Omental fat pad (tissue), 4 donors: ENCODE data around the gene WHAMM. TPM values are rescaled to one million over a fixed set of nuclear protein-coding genes. Genes with fewer than 3 reads are reported as not detected.
"Not testable (repeated sequence)": the region's sequence is repeated elsewhere in the genome, so short reads cannot be mapped to it uniquely, and the experiment has no call there.

Experiments used
- ATAC-seq: fragments of 150-250 bp; one replicate; pipeline ENCODE4 v1.9.1; 2016; ENCODE audit warnings: mild to moderate bottlenecking, moderate library complexity; ENCODE audit not compliant: low FRiP score
- DNase-seq: peaks from one replicate; pipeline ENCODE4 v3.0.0-alpha.2; 2019; ENCODE audit warnings: low spot score
- CTCF ChIP-seq, 3 donors: fragments of 450-650 bp; IDR thresholded peaks; one replicate each; pipeline ENCODE4 v1.5.1; 2016 to 2017; ENCODE audit warnings: antibody characterized with exemption in 3 of 3, mild to moderate bottlenecking in 3 of 3, moderate library complexity in 2 of 3
- total RNA-seq, 4 donors: library from RNA; depleted of rRNA; stranded (reverse); fragments of >200 nt; gene quantifications; one replicate each; pipeline ENCODE4 v1.1.0, GENCODE V29; 2016

WHAMM gene
- total RNA-seq, 4 donors from 2014 or later = 7.5 to 9.7 (median 7.9) TPM

GRCh38 chr15:82855286-82856100, 46.1 kb downstream of the WHAMM start:
- no peak for ATAC-seq

GRCh38 chr15:82856397-82857170, 47.2 kb downstream of the WHAMM start:
- no peak for TF ChIP-seq CTCF (IDR thresholded peaks at IDR 0.05)
- no peak for DNase-seq
- no peak for ATAC-seq

More at GRCh38 chr15:82855286-82856100, 46.1 kb downstream of the WHAMM start:
- TF ChIP-seq CTCF (IDR thresholded peaks at IDR 0.05) = no peak
- DNase-seq = no peak

GRCh38 chr15:82858932-82859331, 49.5 kb downstream of the WHAMM start:
- DNase-seq = no peak
- no peak for ATAC-seq
- no peak for TF ChIP-seq CTCF (IDR thresholded peaks at IDR 0.05)

GRCh38 chr15:82862886-82863285, 53.5 kb downstream of the WHAMM start:
- DNase-seq (no peak), ATAC-seq (no peak)
- no peak for TF ChIP-seq CTCF (IDR thresholded peaks at IDR 0.05)

GRCh38 chr15:82864967-82865366, 55.5 kb downstream of the WHAMM start:
- TF ChIP-seq CTCF (IDR thresholded peaks at IDR 0.05) = no peak
- DNase-seq (no peak), ATAC-seq (no peak)

- ATAC-seq, DNase-seq: not testable (repeated sequence)
These were observed 56.2 kb downstream of the WHAMM start for GRCh38 chr15:82865581-82865980.

- DNase-seq = not testable (repeated sequence)
These were observed 56.6 kb downstream of the WHAMM start for GRCh38 chr15:82865981-82866380.

More at GRCh38 chr15:82865981-82866380, 56.6 kb downstream of the WHAMM start:
- ATAC-seq = not testable (repeated sequence)
